Stimulated activated CD8-positive, alpha-beta memory T cell treated with anti-CD3 and anti-CD28 coated beads, Interleukin-4, amount 100 ng/mL, for 4 hours (primary cell): ENCODE data around the gene STRN4.
"Not testable (repeated sequence)": the region's sequence is repeated elsewhere in the genome, so short reads cannot be mapped to it uniquely, and the experiment has no call there.

Experiments used
- DNase-seq, 2 donors: peaks; one replicate each; pipeline ENCODE4 v3.0.0-alpha.2; 2020; ENCODE audit warnings: low read depth in 2 of 2, low spot score in 1 of 2

STRN4 gene

GRCh38 chr19:46714444-46715106, 31.7 kb downstream of the STRN4 start:
- peak in 1 of 2 donors; percentile 33 for DNase-seq

- DNase-seq: peak; percentile 48 to 62
Measured at GRCh38 chr19:46713781-46714443, 32.3 kb downstream of the STRN4 start.

GRCh38 chr19:46712768-46713338, 33.4 kb downstream of the STRN4 start:
- DNase-seq: not testable (repeated sequence)

- no peak for DNase-seq
Measured at GRCh38 chr19:46710687-46711086, 35.6 kb downstream of the STRN4 start.

- peak; percentile 66 to 95 for DNase-seq
Measured at GRCh38 chr19:46704379-46705076, 41.7 kb downstream of the STRN4 start.

- DNase-seq: no peak
Measured at GRCh38 chr19:46700704-46701103, 45.5 kb downstream of the STRN4 start.

- no peak for DNase-seq
Measured at GRCh38 chr19:46698395-46699321, 47.6 kb downstream of the STRN4 start.

- DNase-seq: no peak
Measured at GRCh38 chr19:46697204-46697960, 48.9 kb downstream of the STRN4 start.

- no peak for DNase-seq
Measured at GRCh38 chr19:46696866-46697203, 49.4 kb downstream of the STRN4 start.

- DNase-seq: no peak
Measured at GRCh38 chr19:46696052-46696451, 50.2 kb downstream of the STRN4 start.

GRCh38 chr19:46693760-46694159, 52.5 kb downstream of the STRN4 start:
- DNase-seq: no peak

GRCh38 chr19:46692918-46693722, 53.1 kb downstream of the STRN4 start:
- no peak for DNase-seq

- no peak for DNase-seq
Measured at GRCh38 chr19:46691948-46692347, 54.3 kb downstream of the STRN4 start.

GRCh38 chr19:46691104-46691503, 55.1 kb downstream of the STRN4 start:
- DNase-seq: no peak

- DNase-seq: no peak
Measured at GRCh38 chr19:46689358-46689757, 56.9 kb downstream of the STRN4 start.

GRCh38 chr19:46687438-46688145, 58.7 kb downstream of the STRN4 start:
- no peak for DNase-seq

- no peak for DNase-seq
Measured at GRCh38 chr19:46685189-46685588, 61.1 kb downstream of the STRN4 start.

GRCh38 chr19:46678110-46678732, 68.0 kb downstream of the STRN4 start:
- DNase-seq: no peak
